ENCODE data around the gene PRRG3.
A peak's percentile ranks its signal among the peaks of the same experiment; 100 is the strongest.
"Not testable (repeated sequence)": the region's sequence is repeated elsewhere in the genome, so short reads cannot be mapped to it uniquely, and the experiment has no call there.

PRRG3 gene

GRCh38 chrX:151697082-151697481 is 1.8 kb downstream of the PRRG3 start:
- H3K79me2 ChIP-seq (ENCODE audit: control insufficient read depth, insufficient read depth, low read length, unreplicated experiment); H3K27ac ChIP-seq (ENCODE audit: low read depth, low read length); H3K36me3 ChIP-seq (ENCODE audit: insufficient read depth, low read length); H3K27me3 ChIP-seq (ENCODE audit: insufficient read depth, low read length); H3K4me3 ChIP-seq (ENCODE audit: low read depth, low read length); H3K4me1 ChIP-seq (ENCODE audit: control insufficient read depth, insufficient read depth, low read length, unreplicated experiment); H2AFZ ChIP-seq (ENCODE audit: low read length, unreplicated experiment): not testable (repeated sequence)

- Histone ChIP-seq H3K27me3 (ENCODE audit: insufficient read depth, low read length) (0 out of 2 replicates have a peak, but pooled peaks cover 4% of the 10 kb centered on the region), H3K4me1 (ENCODE audit: control insufficient read depth, insufficient read depth, low read length, unreplicated experiment) (no peaks in the 10 kb centered on the region), H3K36me3 (ENCODE audit: insufficient read depth, low read length) (no peaks in the 10 kb centered on the region), H2AFZ (ENCODE audit: low read length, unreplicated experiment) (no peak overlapping the region), H3K79me2 (ENCODE audit: control insufficient read depth, insufficient read depth, low read length, unreplicated experiment) (no peaks in the 10 kb centered on the region), H3K4me3 (ENCODE audit: low read depth, low read length) (no peak overlapping the region), H3K27ac (ENCODE audit: low read depth, low read length) (no peak overlapping the region)
These were observed 2.3 kb downstream of the PRRG3 start for GRCh38 chrX:151697522-151697921.

GRCh38 chrX:151698485-151698884 is 3.2 kb downstream of the PRRG3 start:
- Histone ChIP-seq H3K27me3 (ENCODE audit: insufficient read depth, low read length) (0 out of 2 replicates have a peak, but pooled peaks cover 4% of the 10 kb centered on the region), H3K4me3 (ENCODE audit: low read depth, low read length) (no peak overlapping the region), H2AFZ (ENCODE audit: low read length, unreplicated experiment) (no peak overlapping the region), H3K27ac (ENCODE audit: low read depth, low read length) (no peak overlapping the region), H3K36me3 (ENCODE audit: insufficient read depth, low read length) (no peaks in the 10 kb centered on the region), H3K4me1 (ENCODE audit: control insufficient read depth, insufficient read depth, low read length, unreplicated experiment) (no peaks in the 10 kb centered on the region), H3K79me2 (ENCODE audit: control insufficient read depth, insufficient read depth, low read length, unreplicated experiment) (no peaks in the 10 kb centered on the region)

- no peaks in the 10 kb centered on the region for H3K4me1 ChIP-seq (ENCODE audit: control insufficient read depth, insufficient read depth, low read length, unreplicated experiment)
- H3K79me2 ChIP-seq (ENCODE audit: control insufficient read depth, insufficient read depth, low read length, unreplicated experiment), result no peaks in the 10 kb centered on the region
- no peak overlapping the region for H3K4me3 ChIP-seq (ENCODE audit: low read depth, low read length)
- no peaks in the 10 kb centered on the region for H3K27me3 ChIP-seq (ENCODE audit: insufficient read depth, low read length)
- no peak overlapping the region for H3K27ac ChIP-seq (ENCODE audit: low read depth, low read length)
- H3K36me3 ChIP-seq (ENCODE audit: insufficient read depth, low read length), result no peaks in the 10 kb centered on the region
- H2AFZ ChIP-seq (ENCODE audit: low read length, unreplicated experiment), result no peak overlapping the region
These were observed 4.5 kb downstream of the PRRG3 start for GRCh38 chrX:151699746-151700145.

GRCh38 chrX:151700581-151700980 is 5.3 kb downstream of the PRRG3 start:
- H3K27ac ChIP-seq (ENCODE audit: low read depth, low read length), result no peak overlapping the region
- H3K27me3 ChIP-seq (ENCODE audit: insufficient read depth, low read length), result no peaks in the 10 kb centered on the region
- no peak overlapping the region for H3K4me3 ChIP-seq (ENCODE audit: low read depth, low read length)
- H2AFZ ChIP-seq (ENCODE audit: low read length, unreplicated experiment), result no peak overlapping the region
- H3K79me2 ChIP-seq (ENCODE audit: control insufficient read depth, insufficient read depth, low read length, unreplicated experiment), result no peaks in the 10 kb centered on the region
- H3K4me1 ChIP-seq (ENCODE audit: control insufficient read depth, insufficient read depth, low read length, unreplicated experiment), result no peaks in the 10 kb centered on the region
- H3K36me3 ChIP-seq (ENCODE audit: insufficient read depth, low read length), result no peaks in the 10 kb centered on the region

GRCh38 chrX:151701071-151701470 is 5.8 kb downstream of the PRRG3 start:
- H3K4me3 ChIP-seq (ENCODE audit: low read depth, low read length), result no peak overlapping the region
- H3K4me1 ChIP-seq (ENCODE audit: control insufficient read depth, insufficient read depth, low read length, unreplicated experiment), result no peaks in the 10 kb centered on the region
- no peaks in the 10 kb centered on the region for H3K27me3 ChIP-seq (ENCODE audit: insufficient read depth, low read length)
- no peak overlapping the region for H2AFZ ChIP-seq (ENCODE audit: low read length, unreplicated experiment)
- H3K36me3 ChIP-seq (ENCODE audit: insufficient read depth, low read length), result no peaks in the 10 kb centered on the region
- H3K27ac ChIP-seq (ENCODE audit: low read depth, low read length), result no peak overlapping the region
- no peaks in the 10 kb centered on the region for H3K79me2 ChIP-seq (ENCODE audit: control insufficient read depth, insufficient read depth, low read length, unreplicated experiment)

GRCh38 chrX:151701531-151701930 is 6.3 kb downstream of the PRRG3 start:
- H3K79me2 ChIP-seq (ENCODE audit: control insufficient read depth, insufficient read depth, low read length, unreplicated experiment), result no peaks in the 10 kb centered on the region
- H3K27me3 ChIP-seq (ENCODE audit: insufficient read depth, low read length), result no peaks in the 10 kb centered on the region

GRCh38 chrX:151702026-151702714 is 6.9 kb downstream of the PRRG3 start:
- H3K36me3 ChIP-seq (ENCODE audit: insufficient read depth, low read length), result no peaks in the 10 kb centered on the region
- H2AFZ ChIP-seq (ENCODE audit: low read length, unreplicated experiment), result no peak overlapping the region
- H3K4me3 ChIP-seq (ENCODE audit: low read depth, low read length), result no peak overlapping the region
- no peaks in the 10 kb centered on the region for H3K27me3 ChIP-seq (ENCODE audit: insufficient read depth, low read length)
- H3K27ac ChIP-seq (ENCODE audit: low read depth, low read length), result no peak overlapping the region
- H3K79me2 ChIP-seq (ENCODE audit: control insufficient read depth, insufficient read depth, low read length, unreplicated experiment), result no peaks in the 10 kb centered on the region
- no peaks in the 10 kb centered on the region for H3K4me1 ChIP-seq (ENCODE audit: control insufficient read depth, insufficient read depth, low read length, unreplicated experiment)

More at GRCh38 chrX:151701531-151701930, 6.3 kb downstream of the PRRG3 start:
- H3K36me3 ChIP-seq (ENCODE audit: insufficient read depth, low read length), result no peaks in the 10 kb centered on the region
- no peak overlapping the region for H2AFZ ChIP-seq (ENCODE audit: low read length, unreplicated experiment)
- no peak overlapping the region for H3K27ac ChIP-seq (ENCODE audit: low read depth, low read length)
- H3K4me1 ChIP-seq (ENCODE audit: control insufficient read depth, insufficient read depth, low read length, unreplicated experiment), result no peaks in the 10 kb centered on the region
- H3K4me3 ChIP-seq (ENCODE audit: low read depth, low read length), result no peak overlapping the region

GRCh38 chrX:151702741-151703340 is 7.6 kb downstream of the PRRG3 start:
- H3K4me1 ChIP-seq (ENCODE audit: control insufficient read depth, insufficient read depth, low read length, unreplicated experiment), result no peaks in the 10 kb centered on the region
- H3K27me3 ChIP-seq (ENCODE audit: insufficient read depth, low read length), result no peaks in the 10 kb centered on the region
- H3K4me3 ChIP-seq (ENCODE audit: low read depth, low read length), result no peak overlapping the region

GRCh38 chrX:151703487-151703886 is 8.2 kb downstream of the PRRG3 start:
- Histone ChIP-seq H2AFZ (ENCODE audit: low read length, unreplicated experiment) (no peak overlapping the region), H3K27ac (ENCODE audit: low read depth, low read length) (no peak overlapping the region), H3K4me3 (ENCODE audit: low read depth, low read length) (no peak overlapping the region), H3K4me1 (ENCODE audit: control insufficient read depth, insufficient read depth, low read length, unreplicated experiment) (no peaks in the 10 kb centered on the region), H3K79me2 (ENCODE audit: control insufficient read depth, insufficient read depth, low read length, unreplicated experiment) (no peaks in the 10 kb centered on the region), H3K36me3 (ENCODE audit: insufficient read depth, low read length) (no peaks in the 10 kb centered on the region), H3K27me3 (ENCODE audit: insufficient read depth, low read length) (no peaks in the 10 kb centered on the region)

More at GRCh38 chrX:151702741-151703340, 7.6 kb downstream of the PRRG3 start:
- no peak overlapping the region for H2AFZ ChIP-seq (ENCODE audit: low read length, unreplicated experiment)
- H3K79me2 ChIP-seq (ENCODE audit: control insufficient read depth, insufficient read depth, low read length, unreplicated experiment), result no peaks in the 10 kb centered on the region
- no peak overlapping the region for H3K27ac ChIP-seq (ENCODE audit: low read depth, low read length)
- no peaks in the 10 kb centered on the region for H3K36me3 ChIP-seq (ENCODE audit: insufficient read depth, low read length)

GRCh38 chrX:151704041-151704663 is 8.9 kb downstream of the PRRG3 start:
- Histone ChIP-seq H2AFZ (ENCODE audit: low read length, unreplicated experiment) (no peak overlapping the region), H3K27me3 (ENCODE audit: insufficient read depth, low read length) (no peaks in the 10 kb centered on the region), H3K4me3 (ENCODE audit: low read depth, low read length) (peak overlapping the region; percentile 37; the same call in 1 of the 2 replicates), H3K36me3 (ENCODE audit: insufficient read depth, low read length) (no peaks in the 10 kb centered on the region), H3K4me1 (ENCODE audit: control insufficient read depth, insufficient read depth, low read length, unreplicated experiment) (no peaks in the 10 kb centered on the region), H3K27ac (ENCODE audit: low read depth, low read length) (no peak overlapping the region), H3K79me2 (ENCODE audit: control insufficient read depth, insufficient read depth, low read length, unreplicated experiment) (no peaks in the 10 kb centered on the region)
